SIG-M5 treated with dmso at 0.1 percent for 504 hours (cell line): Measurements from ENCODE around the gene MYO16.

ENCODE experiments used
- DNase-seq: peaks from one replicate; lab custom pipeline; 2025; ENCODE audit not compliant: unreplicated experiment; lab: John Stamatoyannopoulos, UW

The MYO16 gene

DNA sequence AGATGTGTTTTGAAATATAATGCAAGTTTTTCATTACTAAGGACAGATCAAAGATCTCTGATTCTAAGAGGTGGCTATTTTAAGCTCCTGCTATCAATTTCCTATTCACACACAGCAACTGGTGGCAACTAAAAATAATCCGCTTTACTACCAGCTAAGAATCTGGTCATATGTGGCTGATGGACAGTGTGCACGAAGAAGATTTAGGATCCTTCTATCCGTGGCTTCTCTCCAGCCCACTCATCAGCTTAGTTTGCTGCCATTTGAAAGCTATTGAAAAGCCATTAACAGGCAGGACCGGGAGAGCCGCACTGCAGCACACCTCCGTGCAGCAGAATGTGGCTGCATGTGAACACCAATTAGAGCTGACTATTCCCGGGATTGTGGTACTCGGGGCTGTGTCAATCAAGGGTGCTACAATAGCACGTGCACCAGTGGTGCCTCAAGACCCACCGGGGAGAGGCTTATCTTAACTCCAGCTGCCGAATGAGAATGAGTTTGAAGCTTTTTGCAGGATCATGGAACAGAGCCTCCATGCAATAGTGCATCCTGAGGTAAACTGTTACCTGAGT, at the start of gene MYO16:
MYO16 (plus strand) TSS at position 431 of the 572 bp plus-strand sequence. CDS start 234 bp downstream, outside the sequence.
- no peak for DNase-seq

DNA sequence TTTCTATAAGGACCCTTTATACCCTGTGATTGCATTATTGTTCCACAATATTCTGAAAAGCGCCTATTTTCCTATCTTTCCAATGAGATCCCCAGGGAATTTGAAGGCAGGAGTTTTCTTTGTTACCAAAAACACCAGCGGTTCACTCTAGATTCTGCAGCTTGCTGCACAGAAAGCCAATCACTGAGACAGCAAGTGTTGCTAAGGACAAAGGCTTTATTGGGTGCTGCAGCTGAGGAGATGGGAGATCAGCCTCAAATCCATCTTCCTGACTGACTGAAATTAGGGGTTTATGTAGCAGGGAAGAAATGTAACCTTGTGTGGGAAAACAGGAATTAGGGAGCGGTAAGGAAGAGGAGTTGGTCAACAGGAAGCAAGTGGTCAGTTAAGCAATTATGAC, 42.6 kb upstream of the MYO16 start:
- no peak for DNase-seq

DNA sequence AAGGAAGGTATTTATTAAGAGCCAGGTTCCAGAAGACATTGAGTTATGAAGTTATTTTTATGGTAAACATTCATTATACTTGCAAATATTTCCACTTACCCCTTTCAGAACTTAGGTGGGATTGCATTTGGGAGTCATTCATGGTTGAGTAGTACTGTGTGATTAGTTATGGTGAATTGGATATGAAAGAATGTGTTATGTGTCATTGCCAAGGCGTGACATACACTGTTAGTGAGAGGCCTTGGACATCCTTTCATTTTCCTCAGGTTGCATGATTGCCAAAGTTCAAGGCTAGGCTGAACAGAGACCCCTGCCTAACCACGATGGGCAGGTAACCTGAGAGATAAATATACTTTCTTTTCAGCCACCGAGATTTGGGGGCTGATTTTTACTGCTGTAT, 40.9 kb upstream of the MYO16 start:
- no peak for DNase-seq

DNA sequence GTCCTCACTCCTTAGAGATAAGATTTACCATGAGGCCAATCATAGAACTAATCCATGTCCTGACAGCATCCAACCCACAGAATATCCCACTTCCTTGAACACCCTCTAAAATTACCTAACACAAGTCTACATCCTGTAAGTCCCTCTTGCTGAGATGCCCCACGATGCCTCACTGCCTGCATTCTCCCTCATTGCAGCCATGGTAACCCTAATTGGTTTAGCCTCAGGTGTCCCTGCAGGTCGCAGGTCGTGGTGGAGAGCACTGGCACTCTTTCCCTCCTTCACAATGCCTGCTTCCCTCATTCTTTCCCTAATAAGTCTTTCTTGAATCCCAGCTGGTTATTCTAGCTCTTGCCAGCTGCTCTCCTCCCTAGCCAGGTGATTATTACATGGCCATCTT, 35.3 kb upstream of the MYO16 start:
- DNase-seq, result no peak

DNA sequence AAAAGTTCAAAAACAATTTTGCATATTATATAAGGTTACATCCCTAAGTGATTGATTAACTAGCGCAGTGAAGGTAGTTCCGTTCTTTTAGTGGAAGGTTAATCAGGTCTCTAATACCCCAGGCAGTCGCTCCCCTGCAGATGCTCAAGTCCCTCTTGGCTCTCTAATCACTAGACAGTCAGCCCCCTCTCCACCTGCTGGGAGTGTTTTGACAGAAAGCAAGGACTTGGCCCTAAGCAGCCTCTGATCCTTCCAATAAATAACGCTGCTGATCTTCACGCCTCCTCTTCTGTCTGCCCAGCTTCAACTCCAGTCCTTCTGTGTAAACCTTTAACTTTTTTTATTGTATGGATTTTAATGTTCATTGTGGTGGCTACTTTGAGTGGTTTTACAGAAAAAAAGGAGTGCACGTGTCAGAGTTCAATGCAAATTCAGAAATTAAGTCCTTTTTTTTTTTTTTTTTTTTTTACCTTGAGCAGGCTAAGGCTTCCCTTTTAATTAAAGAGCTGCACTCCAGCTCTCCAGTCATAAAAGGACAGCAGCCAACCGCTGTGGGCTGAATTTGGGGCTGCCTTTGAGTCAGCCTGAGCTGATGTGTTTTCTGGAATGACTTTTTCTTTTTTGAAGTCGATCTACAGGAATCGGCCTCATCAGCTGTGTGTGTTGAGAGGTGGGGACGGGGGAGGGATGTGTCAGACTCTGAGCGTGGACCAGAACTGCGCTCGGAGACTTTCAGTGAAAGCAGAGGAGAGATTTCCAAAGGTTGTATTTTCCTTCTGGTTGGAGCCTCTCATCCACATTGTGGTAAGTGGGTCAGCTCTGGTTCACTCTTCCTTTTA, 33.8 kb upstream of the MYO16 start:
- no peak for DNase-seq

DNA sequence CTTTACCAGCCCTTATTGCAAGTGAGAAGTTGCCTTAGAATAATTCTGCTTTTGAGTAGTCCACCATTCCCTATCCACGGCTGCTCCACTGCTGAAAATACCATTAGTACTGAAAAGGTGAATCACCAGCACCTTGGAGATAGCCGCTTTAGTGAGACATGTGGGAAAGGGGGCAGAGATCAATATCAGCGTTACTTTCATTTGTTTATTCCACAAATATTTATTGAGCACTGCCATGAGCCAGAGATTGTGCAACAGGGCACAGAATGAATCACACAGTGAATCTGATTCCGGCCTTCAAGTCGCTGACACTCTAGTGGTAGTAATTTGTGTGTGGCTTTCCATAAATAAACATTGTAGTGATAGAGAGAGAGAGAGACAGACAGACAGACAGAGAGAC, 31.5 kb upstream of the MYO16 start:
- no peak for DNase-seq

DNA sequence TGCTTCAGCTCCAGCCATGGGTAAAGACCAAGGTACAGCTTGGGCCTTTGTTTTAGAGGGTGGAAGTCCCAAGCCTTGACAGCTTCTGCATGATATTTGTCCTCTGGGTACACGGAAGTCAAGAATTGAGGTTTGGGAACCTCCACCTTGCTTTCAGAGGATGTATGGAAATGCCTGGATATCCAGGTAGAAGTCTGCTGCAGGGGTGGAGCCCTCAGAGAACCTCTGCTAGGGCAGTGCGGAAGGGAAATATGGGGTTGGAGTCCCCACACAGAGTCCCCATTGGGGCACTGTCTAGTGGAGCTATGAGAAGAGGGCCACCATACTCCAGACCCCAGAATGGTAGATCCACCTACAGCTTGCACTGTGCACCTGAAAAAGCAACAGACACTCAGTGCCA, 23.0 kb upstream of the MYO16 start:
- DNase-seq, result no peak

DNA sequence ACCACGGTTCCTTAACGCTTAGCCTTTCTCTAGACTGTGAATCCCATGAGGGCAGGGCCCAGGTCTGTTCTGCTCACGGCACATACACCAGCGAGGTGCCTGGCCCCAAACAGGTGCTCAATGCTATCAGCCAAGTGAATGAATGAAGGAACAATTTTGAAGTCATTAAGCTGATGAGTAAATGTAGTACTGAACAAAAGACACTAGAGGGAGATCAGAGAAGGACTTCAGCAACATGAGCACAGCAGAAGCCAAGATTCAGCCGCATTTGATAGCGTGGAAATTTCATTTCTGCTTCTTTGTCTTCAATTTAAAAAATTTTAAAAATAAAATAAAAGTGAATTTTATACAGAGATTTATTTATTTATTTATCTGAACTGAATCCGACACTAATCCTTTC, 20.1 kb upstream of the MYO16 start:
- peak; percentile 58 for DNase-seq

DNA sequence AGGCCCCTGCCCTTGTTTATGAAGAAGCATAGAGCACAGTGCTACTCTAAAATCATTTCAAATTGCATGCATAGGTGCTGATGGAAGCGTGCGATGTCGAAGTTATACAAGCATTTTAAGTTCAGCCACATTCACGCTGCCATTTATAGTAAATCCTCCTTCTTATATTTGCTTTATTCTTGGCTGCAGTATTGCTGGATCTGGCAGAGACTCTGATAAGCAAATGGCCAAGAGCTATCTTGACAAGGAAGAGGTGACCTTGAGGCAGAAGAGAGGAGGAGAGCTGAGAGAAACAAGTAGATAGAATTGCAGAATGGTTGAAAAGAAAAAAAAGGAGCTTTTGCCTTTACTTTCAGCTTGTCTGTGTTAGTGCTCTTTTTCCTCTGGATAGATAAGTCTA, 18.9 kb upstream of the MYO16 start:
- DNase-seq, result no peak

DNA sequence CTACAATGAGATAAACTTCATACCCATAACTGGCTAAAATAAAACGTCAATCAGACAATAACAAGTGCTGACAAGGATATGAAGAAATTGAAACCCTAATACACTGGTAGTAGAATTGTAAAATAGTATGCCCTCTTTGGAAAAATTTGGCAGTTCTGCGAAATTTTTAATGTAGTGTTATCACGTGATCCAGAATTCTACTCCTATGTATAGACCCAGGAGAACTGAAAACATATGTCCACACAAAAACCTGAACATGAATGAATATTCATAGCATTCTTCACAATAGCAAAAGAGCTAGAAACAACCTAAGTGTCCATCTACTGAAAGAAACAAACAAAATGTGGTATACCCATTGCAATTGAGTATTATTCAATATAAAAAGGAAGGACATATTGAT, 14.2 kb upstream of the MYO16 start:
- no peak for DNase-seq

DNA sequence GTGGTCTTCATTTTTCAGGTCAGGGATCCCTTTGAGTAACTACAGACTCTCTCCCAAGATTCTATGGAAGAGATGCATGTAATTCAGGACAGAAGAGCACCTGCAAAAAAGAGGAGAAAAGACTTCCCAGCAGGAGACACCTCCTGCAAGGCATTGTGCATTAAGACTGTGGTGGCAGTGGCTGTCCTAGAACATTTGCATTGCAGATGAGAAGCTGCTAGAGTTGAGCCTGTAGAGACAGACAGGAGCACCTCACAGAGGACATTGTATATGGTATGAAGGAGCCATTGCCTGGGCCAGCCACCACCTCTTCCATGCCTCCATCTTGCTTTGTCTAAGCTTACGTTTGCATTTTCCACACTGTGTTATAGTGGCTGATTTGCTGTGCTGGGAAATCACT, 11.2 kb upstream of the MYO16 start:
- DNase-seq, result no peak

DNA sequence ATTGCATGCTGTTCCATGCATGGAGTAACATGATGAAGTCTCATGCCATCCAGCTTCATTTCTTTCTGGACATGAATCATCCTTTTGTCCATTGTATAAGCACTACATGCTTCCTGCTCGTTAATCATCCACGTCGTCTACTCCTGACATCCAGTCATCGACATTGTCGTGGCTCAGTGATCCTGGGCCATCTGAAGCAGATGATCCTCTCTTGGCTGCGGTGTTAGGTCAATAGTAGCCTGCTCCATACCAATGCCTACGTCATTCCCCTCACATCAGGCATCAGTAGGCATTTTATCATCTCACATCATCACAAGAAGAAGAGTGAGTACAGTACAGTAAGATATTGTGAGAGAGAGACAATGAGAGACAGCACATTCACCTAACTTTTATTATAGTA, 7.9 kb upstream of the MYO16 start:
- DNase-seq, result no peak

DNA sequence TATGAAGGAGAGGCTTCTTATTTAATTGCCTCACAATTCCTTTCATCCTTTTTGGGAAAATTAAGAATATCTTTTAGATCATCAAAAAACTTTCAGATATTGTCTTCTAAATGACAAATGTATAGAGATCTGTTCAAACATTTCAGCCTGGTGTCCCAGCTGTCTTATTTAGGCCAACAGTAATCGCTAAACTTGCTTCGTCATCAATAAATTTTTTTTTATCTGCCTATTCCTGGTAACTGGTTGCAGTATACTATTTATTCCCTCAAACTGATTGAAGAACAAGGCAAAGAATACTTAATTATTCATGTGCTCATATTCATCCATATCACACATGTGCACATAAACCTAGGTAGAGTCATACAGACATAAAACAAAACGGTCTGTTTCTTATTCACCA, 5.3 kb upstream of the MYO16 start:
- no peak for DNase-seq

DNA sequence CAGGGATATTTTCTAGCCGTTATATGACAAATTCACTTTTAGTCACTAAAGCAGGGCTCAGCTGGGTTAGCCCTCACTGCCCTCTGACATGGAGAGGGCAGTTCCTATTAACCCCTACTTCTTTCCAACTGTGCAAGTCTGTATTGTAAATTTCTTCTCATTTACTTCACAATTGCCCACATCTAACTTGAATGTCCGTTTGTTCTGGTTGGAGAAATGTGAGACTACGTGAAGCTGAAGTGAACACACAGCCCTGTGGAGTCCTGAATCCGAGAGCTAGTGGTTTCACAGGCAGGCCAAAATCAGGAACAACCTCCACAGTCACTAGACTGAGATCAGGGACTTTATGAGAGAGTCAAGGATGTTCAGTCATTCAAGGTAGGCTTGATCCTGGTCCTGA, 4.4 kb upstream of the MYO16 start:
- no peak for DNase-seq

DNA sequence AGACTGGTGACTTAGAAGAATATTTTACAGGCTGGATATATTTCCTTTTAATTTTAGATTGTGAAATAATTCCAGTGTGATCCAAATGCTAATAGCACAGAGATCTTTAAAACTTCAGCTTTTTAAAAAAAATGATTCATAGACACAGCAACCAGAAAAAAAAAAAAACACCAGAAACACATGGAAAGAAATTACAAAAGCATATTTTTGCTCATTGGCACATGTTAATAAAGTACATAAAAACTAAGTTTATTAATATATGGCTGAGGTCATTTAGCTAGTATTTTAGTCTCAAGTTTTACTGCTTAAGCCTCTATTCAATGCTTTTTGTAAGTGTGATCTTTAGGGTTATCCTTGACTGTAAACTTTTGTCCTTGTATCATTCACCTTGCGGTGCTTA, 577 bp downstream of the MYO16 start:
- DNase-seq, result no peak

DNA sequence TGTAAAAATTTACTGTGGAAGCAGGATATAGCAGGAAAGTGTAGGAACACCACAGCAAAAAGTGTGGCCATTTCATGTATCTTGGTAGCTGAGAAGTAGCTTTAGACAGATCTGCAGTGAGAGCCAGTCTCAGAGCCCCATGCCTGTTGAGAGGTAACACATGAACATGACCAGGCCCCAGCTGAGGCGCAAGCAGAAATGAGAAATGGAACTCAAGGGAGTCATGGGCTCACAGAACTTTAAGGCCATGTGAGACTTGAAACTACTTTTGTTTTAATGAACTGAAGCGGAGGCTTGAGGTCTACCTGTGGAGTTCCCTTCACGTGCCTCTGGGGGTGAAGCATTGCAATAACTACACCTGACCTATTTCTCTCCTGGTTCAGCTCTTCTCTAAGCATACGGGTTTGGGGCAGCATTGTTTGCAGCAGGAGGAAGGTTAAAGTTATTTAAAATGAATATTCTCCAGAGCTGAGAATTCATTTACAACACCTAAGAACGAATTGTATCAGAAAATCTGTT, 3.3 kb downstream of the MYO16 start:
- DNase-seq, result no peak

DNA sequence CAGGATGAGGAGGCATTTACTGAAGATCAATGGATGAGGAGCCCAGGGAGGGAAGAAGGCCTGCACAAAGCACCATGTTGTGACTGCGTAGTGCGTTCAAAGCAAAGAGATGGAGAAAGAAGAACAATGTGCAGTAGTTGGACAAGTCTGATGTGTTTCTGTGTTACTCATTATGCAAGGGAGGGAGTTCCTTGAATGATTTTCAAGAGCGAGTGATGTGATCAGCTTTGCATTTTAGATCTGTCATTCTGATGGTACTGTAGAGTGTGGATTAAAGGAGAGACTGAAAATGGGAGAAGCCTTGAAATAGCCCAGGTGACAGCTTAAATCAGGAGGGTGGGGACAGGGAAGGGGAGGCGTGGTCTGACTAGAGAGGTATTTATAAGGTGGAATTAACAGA, 9.5 kb downstream of the MYO16 start:
- no peak for DNase-seq

DNA sequence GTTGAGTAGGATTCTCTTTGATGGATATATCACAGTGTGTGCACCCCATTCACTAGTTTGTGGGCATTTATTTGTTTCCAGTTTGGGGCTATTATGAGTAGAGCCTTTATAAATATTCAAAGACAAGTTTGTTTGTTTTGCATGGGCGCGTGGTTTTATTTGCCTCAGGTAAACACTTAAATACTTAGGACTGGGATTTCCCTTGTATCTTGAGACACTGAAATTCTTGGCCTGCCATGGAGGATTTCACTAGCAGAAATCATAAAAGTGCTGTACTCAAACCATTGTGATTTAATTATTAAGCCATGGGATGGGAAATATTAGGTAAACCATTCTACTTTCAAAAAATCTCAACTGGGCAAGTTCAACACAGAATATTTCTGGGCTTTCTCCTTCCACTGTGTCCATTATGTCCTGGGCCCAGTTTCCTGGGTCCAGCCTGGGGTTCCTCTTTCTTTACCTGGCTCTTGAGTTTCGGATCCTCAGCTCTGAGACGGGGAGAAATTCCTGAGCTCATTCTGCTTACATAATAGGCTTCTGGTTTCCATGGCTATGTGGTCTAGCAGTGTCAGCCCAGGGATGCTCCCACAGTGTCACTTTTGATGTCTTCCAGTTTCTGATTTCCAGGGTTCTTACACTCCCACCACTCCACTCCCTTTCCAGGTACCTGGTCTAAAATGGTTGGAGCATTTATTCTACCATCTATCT, 14.4 kb downstream of the MYO16 start:
- no peak for DNase-seq

DNA sequence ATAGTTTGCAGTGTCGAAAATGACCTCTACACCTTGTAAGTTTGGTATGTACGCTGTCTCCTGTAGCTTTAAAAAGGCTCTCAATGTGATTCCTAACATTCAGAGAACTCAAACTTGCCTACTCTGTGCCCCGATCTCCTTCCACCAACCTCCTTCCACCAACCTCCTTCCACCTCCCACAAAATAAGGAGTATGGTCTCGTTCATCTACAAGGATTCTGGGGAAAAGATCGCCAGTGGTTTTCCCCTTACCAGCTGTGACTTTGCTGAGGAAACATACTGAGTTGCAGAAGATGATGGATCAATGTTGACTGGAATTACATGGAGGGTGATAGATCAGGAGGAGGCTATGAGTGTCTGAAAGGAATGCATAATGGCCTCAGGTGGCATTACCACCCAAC, 16.0 kb downstream of the MYO16 start:
- DNase-seq, result no peak

DNA sequence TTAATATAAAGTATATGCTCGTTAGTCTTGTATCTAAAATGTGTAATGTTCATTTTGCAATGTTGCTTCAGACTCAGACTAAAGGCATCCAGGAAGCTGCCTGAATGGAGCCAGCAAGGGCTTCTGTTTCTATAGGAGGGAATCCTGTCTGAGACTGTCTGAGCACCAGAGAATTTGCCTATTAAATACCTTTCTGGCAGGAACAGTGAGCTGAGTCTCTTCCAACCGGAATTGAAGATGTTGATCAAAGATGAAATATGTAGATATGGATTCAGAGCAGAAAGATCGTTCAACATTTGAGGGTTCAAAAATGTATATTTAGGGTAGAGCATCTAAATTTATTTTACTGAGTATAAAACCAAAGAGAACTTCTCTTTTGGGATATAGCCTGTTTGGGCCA, 20.9 kb downstream of the MYO16 start:
- no peak for DNase-seq

DNA sequence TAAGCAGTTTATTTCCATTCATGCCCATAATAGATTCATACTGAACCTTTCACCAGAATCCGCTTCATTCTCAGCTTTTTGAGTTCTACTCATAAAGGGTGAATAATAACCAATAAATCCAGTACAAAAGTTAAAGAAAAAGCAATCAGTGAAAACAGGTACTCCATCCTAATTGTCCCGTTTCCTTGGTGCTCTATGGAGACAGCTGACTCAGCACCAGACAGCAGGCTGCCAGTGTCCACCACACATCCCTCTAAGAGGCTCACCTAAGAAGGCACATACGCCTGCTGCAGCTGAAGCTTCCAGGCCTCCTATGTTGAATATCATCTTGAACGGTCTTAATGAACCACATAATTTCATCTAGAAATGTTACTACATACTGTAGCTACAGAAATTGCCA, 27.3 kb downstream of the MYO16 start:
- DNase-seq, result no peak

DNA sequence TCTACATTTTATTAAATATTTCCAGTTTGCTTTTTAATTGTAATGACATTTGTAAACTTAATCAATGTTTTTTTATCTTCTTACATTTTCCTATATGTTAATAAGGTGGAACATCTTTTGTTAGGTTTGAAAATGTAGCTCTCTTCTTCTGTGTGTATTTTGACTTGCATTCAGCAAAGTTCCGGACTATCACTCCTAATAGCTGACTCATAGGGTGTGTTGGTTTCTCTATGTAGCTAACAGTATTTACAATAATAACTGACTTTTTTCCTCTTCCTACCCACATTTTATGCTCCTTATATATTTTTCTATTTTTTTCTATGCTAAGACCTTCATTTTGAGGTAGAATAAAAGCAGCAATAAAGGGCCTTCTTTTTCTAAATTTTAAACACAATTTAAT, 28.1 kb downstream of the MYO16 start:
- DNase-seq, result no peak
